HCT116 (cell line): ENCODE data around the gene FAM168A. TPM values are rescaled to one million over a fixed set of nuclear protein-coding genes. Genes with fewer than 3 reads are reported as not detected.

ENCODE experiments used
- ATAC-seq: fragments of 200-7000 bp; cut with Tn5 transposase; 2 replicates; pipeline ENCODE4 v1.9.1; 2020; ENCODE audit warnings: mild to moderate bottlenecking, moderate library complexity
- BruUV-seq: library from RNA; stranded (reverse); fragments of 400-500 nt; replicated peaks from 2 replicates; lab custom pipeline; 2021; lab: Mats Ljungman, UMichigan
- CTCF ChIA-PET: fragments of 300-600 bp; sonication (Branson Sonifier 250); formaldehyde crosslinking; loops from one replicate; lab custom pipeline; 2021; ENCODE audit warnings: antibody characterized with exemption; lab: Charles Lee
- POLR2A ChIA-PET: fragments of 300-600, 350-600 bp; sonication (Branson Sonifier 250); formaldehyde crosslinking; loops from one replicate; lab custom pipeline; 2021; ENCODE audit warnings: antibody characterized with exemption; lab: Charles Lee
- RAD21 ChIA-PET, 2 experiments: fragments of 300-600 bp; sonication (Branson Sonifier 250); formaldehyde crosslinking; loops; one replicate each; lab custom pipeline; 2023; ENCODE audit warnings: low total read pairs in 2 of 2; ENCODE audit not compliant: uncharacterized antibody in 2 of 2, unreplicated experiment in 2 of 2, low non-redundant PET in 1 of 2; lab: Charles Lee
- DNase-seq: peaks from one replicate; pipeline ENCODE4 v3.0.0-alpha.2; 2010; ENCODE audit warnings: low read depth, low spot score
- H2AFZ ChIP-seq: fragments of 200-600 bp; shearing (Covaris generic), sonication (generic); 2 replicates; pipeline ENCODE4 v1.6.1; 2017; ENCODE audit warnings: low read depth, mixed run types, mixed read lengths, antibody characterized with exemption, low read length; ENCODE audit not compliant: poor library complexity, severe bottlenecking
- H3K27ac ChIP-seq: 2 replicates; pipeline ENCODE4 v1.5.1; 2012; ENCODE audit warnings: low read depth, low read length
- H3K27me3 ChIP-seq: fragments of 200-600 bp; sonication (generic); 2 replicates; pipeline ENCODE4 v1.6.1; 2016; ENCODE audit warnings: mixed run types, low read length, mixed read lengths; ENCODE audit not compliant: insufficient read depth
- H3K36me3 ChIP-seq, 2 experiments: fragments of 200-500 bp in 1 of 2; fragments of 200-600 bp in 1 of 2; sonication (Bioruptor generic) in 1 of 2; sonication (generic) in 1 of 2; 2 replicates each; pipeline versions ENCODE4 v1.5.1 to v1.6.1; 2014 to 2016; ENCODE audit warnings: low read length in 2 of 2, inconsistent platforms in 1 of 2, mixed read lengths in 1 of 2, mixed run types in 1 of 2; ENCODE audit not compliant: insufficient read depth in 2 of 2, control insufficient read depth in 1 of 2
- H3K4me1 ChIP-seq, 2 experiments: fragments of 200-600 bp in 1 of 2; sonication (generic) in 1 of 2; 2 replicates each; pipeline versions ENCODE4 v1.5.1 to v1.6.1; 2012 to 2017; ENCODE audit warnings: low read length in 2 of 2, inconsistent platforms in 1 of 2, mild to moderate bottlenecking in 1 of 2, mixed read lengths in 1 of 2, mixed run types in 1 of 2, moderate library complexity in 1 of 2; ENCODE audit not compliant: insufficient read depth in 2 of 2, control insufficient read depth in 1 of 2
- H3K4me2 ChIP-seq: fragments of 200-600 bp; sonication (generic); 2 replicates; pipeline ENCODE4 v1.6.1; 2017; ENCODE audit warnings: mixed run types, low read length, mixed read lengths
- H3K4me3 ChIP-seq, 2 experiments: fragments of 200-600 bp in 1 of 2; sonication (generic) in 1 of 2; replicated peaks in 1 of 2; 2 replicates each; pipeline ENCODE4 v1.5.1; 2011 to 2016; ENCODE audit warnings: low read length in 2 of 2, control low read depth in 1 of 2, low read depth in 1 of 2, mild to moderate bottlenecking in 1 of 2, mixed read lengths in 1 of 2, mixed run types in 1 of 2
- H3K79me2 ChIP-seq: fragments of 200-600 bp; sonication (generic); 2 replicates; pipeline ENCODE4 v1.6.1; 2017; ENCODE audit warnings: mild to moderate bottlenecking, mixed run types, low read length, moderate library complexity, mixed read lengths; ENCODE audit not compliant: insufficient read depth
- H3K9ac ChIP-seq: fragments of 200-600 bp; sonication (generic); 2 replicates; pipeline ENCODE4 v1.6.1; 2016; ENCODE audit warnings: low read length, mixed read lengths
- H3K9me2 ChIP-seq: fragments of 200-600 bp; sonication (generic), shearing (Covaris generic); 2 replicates; pipeline ENCODE4 v1.6.1; 2017; ENCODE audit warnings: mixed run types, mild to moderate bottlenecking, moderate library complexity; ENCODE audit not compliant: insufficient read depth
- H3K9me3 ChIP-seq, 2 experiments: fragments of 200-500 bp in 1 of 2; fragments of 200-600 bp in 1 of 2; sonication (Bioruptor generic) in 1 of 2; sonication (generic) in 1 of 2; 2 replicates each; pipeline ENCODE4 v1.6.1; 2014 to 2017; ENCODE audit warnings: low read length in 2 of 2, mixed read lengths in 2 of 2, inconsistent platforms in 1 of 2, low read depth in 1 of 2, mild to moderate bottlenecking in 1 of 2, mixed run types in 1 of 2, moderate library complexity in 1 of 2; ENCODE audit not compliant: control insufficient read depth in 1 of 2, insufficient read depth in 1 of 2
- H4K20me1 ChIP-seq: fragments of 200-600 bp; sonication (generic), shearing (Covaris generic); 2 replicates; pipeline ENCODE4 v1.6.1; 2017; ENCODE audit warnings: mixed run types, mild to moderate bottlenecking, moderate library complexity; ENCODE audit not compliant: insufficient read depth
- CTCF ChIP-seq, 3 experiments: fragments of 200-600 bp in 1 of 3; sonication (generic) in 1 of 3; IDR thresholded peaks in 2 of 3; conservative IDR thresholded peaks in 1 of 3; 2 replicates each; pipeline ENCODE4 v1.5.1; 2012 to 2017; ENCODE audit warnings: low read depth in 2 of 3, low read length in 2 of 3, antibody characterized with exemption in 1 of 3, borderline replicate concordance in 1 of 3, control low read depth in 1 of 3, mild to moderate bottlenecking in 1 of 3, mixed read lengths in 1 of 3, mixed run types in 1 of 3, moderate library complexity in 1 of 3; ENCODE audit not compliant: insufficient read depth in 1 of 3
- EGR1 ChIP-seq: IDR thresholded peaks from 2 replicates; pipeline ENCODE4 v1.6.1; 2012; ENCODE audit warnings: low read depth
- FOSL1 ChIP-seq: IDR thresholded peaks from 2 replicates; pipeline ENCODE4 v1.6.1; 2012; ENCODE audit warnings: low read depth
- SP1 ChIP-seq: IDR thresholded peaks from 2 replicates; pipeline ENCODE4 v1.6.1; 2012; ENCODE audit warnings: low read depth
- ZFX ChIP-seq: fragments of 450-650 bp; IDR thresholded peaks from 2 replicates; pipeline ENCODE4 v1.6.1; 2017
- ZNF274 ChIP-seq: fragments of 200-500 bp; sonication (Bioruptor generic); IDR thresholded peaks from 2 replicates; pipeline ENCODE4 v1.6.1; 2014; ENCODE audit warnings: mild to moderate bottlenecking, low read depth, low read length, inconsistent platforms
- intact Hi-C: fragments of 100-400 bp; cut with micrococcal nuclease; formaldehyde crosslinking; loops from 2 replicates; pipeline ENCODE4 v1.10.0; 2022
- total RNA-seq: library from RNA; stranded (reverse); gene quantifications from one replicate; pipeline ENCODE4 v1.2.1, GENCODE V29; 2021; ENCODE audit not compliant: unreplicated experiment
- TF ChIP-seq, protein P1 (sequence below): IDR thresholded peaks from 2 replicates; pipeline ENCODE4 v1.6.1; 2011; ENCODE audit warnings: mild to moderate bottlenecking, low read length, moderate library complexity; ENCODE audit not compliant: insufficient replicate concordance; ENCODE audit errors: extremely low read depth

FAM168A gene
- total RNA-seq, 1 experiment from 2014 or later, result 31.5 TPM

- Histone ChIP-seq H3K9me3 (no peaks in the 10 kb centered on the region), H3K79me2 (no peaks in the 10 kb centered on the region), H3K4me2 (no peak overlapping the region), H2AFZ (no peak overlapping the region), H3K4me1 (no peaks in the 10 kb centered on the region), H3K9me2 (no peaks in the 10 kb centered on the region), H3K27me3 (no peaks in the 10 kb centered on the region), H3K9ac (no peak overlapping the region), H3K27ac (no peak overlapping the region), H3K36me3 (no peaks in the 10 kb centered on the region), H3K4me3 (no peak overlapping the region), H4K20me1 (no peaks in the 10 kb centered on the region)
- ATAC-seq (no peak), DNase-seq (no peak)
- no peak for TF ChIP-seq ZFX
- TF ChIP-seq EGR1, result no peak
- TF ChIP-seq, protein P1, sequence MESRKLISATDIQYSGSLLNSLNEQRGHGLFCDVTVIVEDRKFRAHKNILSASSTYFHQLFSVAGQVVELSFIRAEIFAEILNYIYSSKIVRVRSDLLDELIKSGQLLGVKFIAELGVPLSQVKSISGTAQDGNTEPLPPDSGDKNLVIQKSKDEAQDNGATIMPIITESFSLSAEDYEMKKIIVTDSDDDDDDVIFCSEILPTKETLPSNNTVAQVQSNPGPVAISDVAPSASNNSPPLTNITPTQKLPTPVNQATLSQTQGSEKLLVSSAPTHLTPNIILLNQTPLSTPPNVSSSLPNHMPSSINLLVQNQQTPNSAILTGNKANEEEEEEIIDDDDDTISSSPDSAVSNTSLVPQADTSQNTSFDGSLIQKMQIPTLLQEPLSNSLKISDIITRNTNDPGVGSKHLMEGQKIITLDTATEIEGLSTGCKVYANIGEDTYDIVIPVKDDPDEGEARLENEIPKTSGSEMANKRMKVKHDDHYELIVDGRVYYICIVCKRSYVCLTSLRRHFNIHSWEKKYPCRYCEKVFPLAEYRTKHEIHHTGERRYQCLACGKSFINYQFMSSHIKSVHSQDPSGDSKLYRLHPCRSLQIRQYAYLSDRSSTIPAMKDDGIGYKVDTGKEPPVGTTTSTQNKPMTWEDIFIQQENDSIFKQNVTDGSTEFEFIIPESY, result no peak
- no peak for TF ChIP-seq ZNF274
- no peak for TF ChIP-seq SP1
- TF ChIP-seq FOSL1, result no peak
- TF ChIP-seq CTCF (IDR thresholded peaks at IDR 0.05 in 2 of 3, conservative IDR thresholded peaks at IDR 0.05 in 1 of 3; ENCODE audit: borderline replicate concordance in 1 of 3, insufficient read depth in 1 of 3, low read depth in 2 of 3, low read length in 2 of 3), result no peak
- CTCF ChIA-PET, result interaction anchor here (7.0 kb wide), 1 partner anchor 10 kb away, joined by 39 read pairs; no protein-coding TSS in a partner anchor
- no TSS peak for BruUV-seq
- intact Hi-C loops, result no loop called here
- RAD21 ChIA-PET, result no interaction called here
- POLR2A ChIA-PET, result no interaction called here
These were observed 128.5 kb downstream of the FAM168A start for GRCh38 chr11:73469401-73469800.
